ENCODE data around the gene GPATCH4. TPM values are rescaled to one million over a fixed set of nuclear protein-coding genes. Genes with fewer than 3 reads are reported as not detected.

Gene GPATCH4
- total and polyA plus RNA-seq, 10 of the 15 experiments (the other 5 are each of a cell fraction or from before 2014, with no cell fraction given) = 35.5 to 111 (median 73.9) TPM

GRCh38 chr1:156644146-156644545 is 42.9 kb upstream of the GPATCH4 start:
- Histone ChIP-seq H3K4me2 (ENCODE audit: control insufficient read depth, insufficient read depth) (no peak overlapping the region), H2AFZ (ENCODE audit: control insufficient read depth, low read depth, low read length) (no peak overlapping the region), H3K9me3 (replicated peaks; ENCODE audit: control insufficient read depth, insufficient read depth, low read length) (no peaks in the 10 kb centered on the region), H3K27ac (ENCODE audit: control insufficient read depth, insufficient read depth) (no peak overlapping the region), H3K36me3 (ENCODE audit: control insufficient read depth in 2 of 2, insufficient read depth in 2 of 2, low read length in 1 of 2) (no peaks in the 10 kb centered on the region), H3K4me1 (ENCODE audit: control insufficient read depth, insufficient read depth, low read length) (peaks cover 8% of the 10 kb centered on the region), H3K4me3 (no peak overlapping the region), H3K79me2 (ENCODE audit: control insufficient read depth, insufficient read depth, low read length) (no peaks in the 10 kb centered on the region), H3K27me3 (replicated peaks in 1 of 2; ENCODE audit: control insufficient read depth in 2 of 2, insufficient read depth in 2 of 2, low read length in 1 of 2) (peaks cover 0 to 2% of the 10 kb centered on the region in 2 experiments; a peak in 3 of 4 replicates), H4K20me1 (ENCODE audit: control insufficient read depth, insufficient read depth) (no peaks in the 10 kb centered on the region), H3K9ac (ENCODE audit: control insufficient read depth, insufficient read depth, low read length) (no peak overlapping the region)
- FAIRE-seq (no peak), ATAC-seq (no peak), DNase-seq (ENCODE audit: low read depth, low spot score) (no peak)
- no TSS peak for BruUV-seq (replicated peaks)
- no peak for TF ChIP-seq E4F1 (IDR thresholded peaks at IDR 0.05; ENCODE audit: borderline replicate concordance, partially characterized antibody)
- no peak for TF ChIP-seq MXI1 (IDR thresholded peaks at IDR 0.05; ENCODE audit: low read depth, low read length)
- TF ChIP-seq KLF5 (IDR thresholded peaks at IDR 0.05; ENCODE audit: partially characterized antibody) = no peak
- TF ChIP-seq SMAD5 (IDR thresholded peaks at IDR 0.05; ENCODE audit: low read depth) = no peak
- no peak for TF ChIP-seq ZZZ3 (IDR thresholded peaks at IDR 0.05; ENCODE audit: control insufficient read depth, insufficient read length, low read depth)
- no peak for TF ChIP-seq CEBPZ (IDR thresholded peaks at IDR 0.05; ENCODE audit: low read depth, low read length)
- no peak for TF ChIP-seq ZNF687 (IDR thresholded peaks at IDR 0.05)
- no peak for TF ChIP-seq MLLT1 (IDR thresholded peaks at IDR 0.05)
- no peak for TF ChIP-seq NR2F1 (conservative IDR thresholded peaks at IDR 0.05)
- no peak for TF ChIP-seq BACH1 (IDR thresholded peaks at IDR 0.05; ENCODE audit: borderline replicate concordance)
- TF ChIP-seq POLR2A (IDR thresholded peaks at IDR 0.05; ENCODE audit: low read depth, low read length) = no peak
- no peak for TF ChIP-seq POU2F2 (IDR thresholded peaks at IDR 0.05; ENCODE audit: borderline replicate concordance, low read depth, low read length)
- in situ Hi-C loops (cut with MboI) = no loop called here
- RAD21 ChIA-PET (ENCODE audit: unreplicated experiment) = interaction anchor here (0.8 to 1.0 kb wide), 2 partner anchors 17 to 81 kb away, joined by 3 read pairs; no protein-coding TSS in a partner anchor
- 63% methylated on average over 3 of the region's 3 CpGs for WGBS (ENCODE audit: insufficient coverage, insufficient replicate concordance, low lambda C conversion rate, missing lambda C conversion rate)
- intact Hi-C loops (cut with micrococcal nuclease; ENCODE audit: unreplicated experiment) = no loop called here
- SMC1A ChIA-PET (ENCODE audit: uncharacterized antibody, unreplicated experiment) = interaction anchor here (0.6 to 2.5 kb wide), 5 partner anchors 8 to 197 kb away, joined by 3 to 8 read pairs (median 3); no protein-coding TSS in a partner anchor
- CTCF ChIA-PET = interaction anchor here (0.8 to 4.2 kb wide), 9 partner anchors 11 to 258 kb away, joined by 3 to 26 read pairs (median 3); no protein-coding TSS in a partner anchor
- POLR2A ChIA-PET = interaction anchor here (0.6 to 1.4 kb wide), 3 partner anchors 11 to 22 kb away, joined by 3 to 4 read pairs (median 3); no protein-coding TSS in a partner anchor
